ENCODE results near the gene PPP1R27. TPM values are rescaled to one million over a fixed set of nuclear protein-coding genes. Genes with fewer than 3 reads are reported as not detected.

The PPP1R27 gene
- total RNA-seq, 1 experiment from 2014 or later = not detected

- no TSS peak for BruUV-seq (replicated peaks)
- DNase-seq (ENCODE audit: unreplicated experiment) = no peak
- H3K4me1 Mint-ChIP-seq (ENCODE audit: insufficient read depth, unreplicated experiment) = peaks cover 9% of the 10 kb centered on the region
- no peak for TF ChIP-seq CTCF (IDR thresholded peaks at IDR 0.05; ENCODE audit: unreplicated experiment)
- H3K27ac Mint-ChIP-seq (ENCODE audit: low read depth, unreplicated experiment) = no peak overlapping the region
- ChIA-PET CTCF (no interaction called here), POLR2A (no interaction called here)
- H3K9me3 Mint-ChIP-seq (ENCODE audit: unreplicated experiment) = no peaks in the 10 kb centered on the region
- intact Hi-C loops (cut with micrococcal nuclease) = no loop called here
- peaks cover 88% of the 10 kb centered on the region for H3K27me3 Mint-ChIP-seq (ENCODE audit: insufficient read depth, unreplicated experiment)
- H3K4me3 Mint-ChIP-seq (ENCODE audit: unreplicated experiment) = no peak overlapping the region
- no peaks in the 10 kb centered on the region for H3K36me3 Mint-ChIP-seq (ENCODE audit: insufficient read depth, unreplicated experiment)
Observed at GRCh38 chr17:81804559-81805399, 30.1 kb downstream of the PPP1R27 start.

GRCh38 chr17:81803728-81804558 lies 30.9 kb downstream of the PPP1R27 start, which contains the start of gene GCGR:
Gene GCGR, plus strand, starts transcription at chr17:81804150. Its CDS starts 4,869 bp downstream, at chr17:81809019.
- H3K4me3 Mint-ChIP-seq (ENCODE audit: unreplicated experiment) = no peak within 1 kb of the TSS
- no TSS peak for BruUV-seq (replicated peaks)
- H3K36me3 Mint-ChIP-seq (ENCODE audit: insufficient read depth, unreplicated experiment) = no peaks in the 10 kb centered on the region
- peaks cover 88% of the 10 kb centered on the region for H3K27me3 Mint-ChIP-seq (ENCODE audit: insufficient read depth, unreplicated experiment)
- ChIA-PET POLR2A (no interaction called here), CTCF (no interaction called here)
- H3K27ac Mint-ChIP-seq (ENCODE audit: low read depth, unreplicated experiment) = no peak within 1 kb of the TSS
- intact Hi-C loops (cut with micrococcal nuclease) = no loop called here
- no peaks in the 10 kb centered on the region for H3K9me3 Mint-ChIP-seq (ENCODE audit: unreplicated experiment)
- TF ChIP-seq CTCF (IDR thresholded peaks at IDR 0.05; ENCODE audit: unreplicated experiment) = no peak
- no peak for DNase-seq (ENCODE audit: unreplicated experiment)
- peaks cover 1% of the 10 kb centered on the region for H3K4me1 Mint-ChIP-seq (ENCODE audit: insufficient read depth, unreplicated experiment)

GRCh38 chr17:81802856-81803643 lies 31.8 kb downstream of the PPP1R27 start:
- H3K27ac Mint-ChIP-seq (ENCODE audit: low read depth, unreplicated experiment) = no peak overlapping the region
- POLR2A ChIA-PET = no interaction called here
- CTCF ChIA-PET = interaction anchor here (0.6 kb wide), 1 partner anchor 215 kb away, joined by 3 read pairs; no protein-coding TSS in a partner anchor
- BruUV-seq (replicated peaks) = no TSS peak
- no peaks in the 10 kb centered on the region for H3K9me3 Mint-ChIP-seq (ENCODE audit: unreplicated experiment)
- intact Hi-C loops (cut with micrococcal nuclease) = no loop called here
- no peak for TF ChIP-seq CTCF (IDR thresholded peaks at IDR 0.05; ENCODE audit: unreplicated experiment)
- peaks cover 80% of the 10 kb centered on the region for H3K27me3 Mint-ChIP-seq (ENCODE audit: insufficient read depth, unreplicated experiment)
- no peaks in the 10 kb centered on the region for H3K4me1 Mint-ChIP-seq (ENCODE audit: insufficient read depth, unreplicated experiment)
- DNase-seq (ENCODE audit: unreplicated experiment) = no peak
- no peak overlapping the region for H3K4me3 Mint-ChIP-seq (ENCODE audit: unreplicated experiment)
- no peaks in the 10 kb centered on the region for H3K36me3 Mint-ChIP-seq (ENCODE audit: insufficient read depth, unreplicated experiment)
